Iris pigment epithelial cell (primary cell): Measurements from ENCODE around the gene SYT15B.
"Not testable (repeated sequence)": the region's sequence is repeated elsewhere in the genome, so short reads cannot be mapped to it uniquely, and the experiment has no call there.

Experiments
- DNase-seq: peaks from one replicate; pipeline ENCODE4 v3.0.0-alpha.2; 2011; ENCODE audit warnings: low read depth

SYT15B gene

GRCh38 chr10:47725740-47726139 lies 37.7 kb downstream of the SYT15B start:
- DNase-seq: not testable (repeated sequence)

GRCh38 chr10:47725047-47725446 lies 38.3 kb downstream of the SYT15B start:
- DNase-seq: not testable (repeated sequence)

GRCh38 chr10:47724119-47724518 lies 39.3 kb downstream of the SYT15B start:
- DNase-seq: not testable (repeated sequence)

GRCh38 chr10:47723362-47723761 lies 40.0 kb downstream of the SYT15B start:
- DNase-seq: not testable (repeated sequence)

- not testable (repeated sequence) for DNase-seq
Measured at GRCh38 chr10:47717011-47717769, 46.2 kb downstream of the SYT15B start.
